ENCODE measurements around the gene FSD2.

- TF ChIP-seq CTCF (IDR thresholded peaks at IDR 0.05; ENCODE audit: control extremely low read depth in 1 of 3, insufficient read depth in 1 of 3, low read depth in 1 of 3, low read length in 3 of 3), result no peak
- no peak for TF ChIP-seq POU5F1 (IDR thresholded peaks at IDR 0.05; ENCODE audit: low read depth, low read length)
- no peak for TF ChIP-seq SP2 (IDR thresholded peaks at IDR 0.05; ENCODE audit: low read length)
- no peak for TF ChIP-seq MAX (IDR thresholded peaks at IDR 0.05)
- no peak for TF ChIP-seq POLR2A (IDR thresholded peaks at IDR 0.05; ENCODE audit: control extremely low read depth in 1 of 2, low read depth in 2 of 2, low read length in 2 of 2)
- TF ChIP-seq POLR2AphosphoS5 (IDR thresholded peaks at IDR 0.05; ENCODE audit: low read depth, low read length), result no peak
- no peak for TF ChIP-seq PHF8 (conservative IDR thresholded peaks at IDR 0.05; ENCODE audit: low read depth, low read length)
Measured at GRCh38 chr15:82737975-82738374, 67.9 kb downstream of the FSD2 start.
